Embryonic facial prominence (tissue), 1 donor: Measurements from ENCODE around the gene SFT2D2.

ENCODE experiments used
- DNase-seq: peaks from one replicate; pipeline ENCODE4 v3.0.0-alpha.2; 2016; ENCODE audit errors: extremely low spot score

SFT2D2 gene

GRCh38 chr1:168265596-168265995 lies 39.8 kb downstream of the SFT2D2 start:
- no peak for DNase-seq

GRCh38 chr1:168266644-168267186 lies 40.9 kb downstream of the SFT2D2 start:
- DNase-seq = no peak

GRCh38 chr1:168271636-168272035 lies 45.8 kb downstream of the SFT2D2 start:
- DNase-seq = no peak

- DNase-seq = no peak
Observed at GRCh38 chr1:168273575-168273974, 47.8 kb downstream of the SFT2D2 start.

- no peak for DNase-seq
Observed at GRCh38 chr1:168279253-168279652, 53.4 kb downstream of the SFT2D2 start.

- no peak for DNase-seq
Observed at GRCh38 chr1:168280296-168280927, 54.6 kb downstream of the SFT2D2 start, which contains the start of gene TBX19. Gene TBX19, plus strand, starts transcription at chr1:168280877. Its CDS starts 214 bp downstream, at chr1:168281091.

GRCh38 chr1:168281603-168282325 lies 56.0 kb downstream of the SFT2D2 start:
- DNase-seq = no peak

GRCh38 chr1:168285521-168285790 lies 59.7 kb downstream of the SFT2D2 start:
- no peak for DNase-seq

- no peak for DNase-seq
Observed at GRCh38 chr1:168285971-168286927, 60.4 kb downstream of the SFT2D2 start.

GRCh38 chr1:168287237-168287664 lies 61.4 kb downstream of the SFT2D2 start:
- DNase-seq = no peak

- no peak for DNase-seq
Observed at GRCh38 chr1:168288311-168289052, 62.7 kb downstream of the SFT2D2 start.

- DNase-seq = no peak
Observed at GRCh38 chr1:168291222-168291837, 65.5 kb downstream of the SFT2D2 start.

GRCh38 chr1:168293356-168293755 lies 67.6 kb downstream of the SFT2D2 start:
- no peak for DNase-seq

GRCh38 chr1:168295411-168296114 lies 69.8 kb downstream of the SFT2D2 start:
- DNase-seq = no peak

GRCh38 chr1:168297019-168297730 lies 71.4 kb downstream of the SFT2D2 start:
- no peak for DNase-seq

GRCh38 chr1:168298446-168298845 lies 72.6 kb downstream of the SFT2D2 start:
- DNase-seq = no peak

- no peak for DNase-seq
Observed at GRCh38 chr1:168300626-168301025, 74.8 kb downstream of the SFT2D2 start.

- no peak for DNase-seq
Observed at GRCh38 chr1:168301664-168302320, 76.0 kb downstream of the SFT2D2 start.
